ENCODE data around the gene ADORA1. TPM values are rescaled to one million over a fixed set of nuclear protein-coding genes. Genes with fewer than 3 reads are reported as not detected.

ADORA1 gene
- total RNA-seq, 2 donors from 2014 or later: not detected

DNA sequence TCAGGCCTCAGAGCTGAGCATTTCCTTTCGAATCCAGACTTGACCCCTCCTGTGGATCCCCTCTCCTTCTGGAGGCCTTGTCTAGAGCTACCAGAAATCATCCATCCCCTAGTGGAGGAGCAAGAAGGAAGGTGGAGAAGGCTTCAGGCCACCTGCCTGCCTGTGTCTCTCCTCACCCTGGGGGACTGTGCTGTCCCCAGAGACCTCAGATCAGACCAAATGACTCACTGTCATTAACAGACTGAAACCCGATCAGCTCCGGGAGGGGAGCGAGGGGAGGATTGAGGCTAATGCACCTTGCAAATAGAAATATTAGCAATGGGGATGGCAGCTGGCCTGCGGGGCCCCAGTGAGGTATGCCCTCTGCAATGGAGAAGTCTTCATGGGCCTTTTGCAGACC, 46.0 kb downstream of the ADORA1 start:
- H3K27ac ChIP-seq: no peak overlapping the region
- DNase-seq (ENCODE audit: low spot score) (no peak), ATAC-seq (ENCODE audit: insufficient number of reproducible peaks, low FRiP score, low read depth) (no peak)
- TF ChIP-seq, protein P1, sequence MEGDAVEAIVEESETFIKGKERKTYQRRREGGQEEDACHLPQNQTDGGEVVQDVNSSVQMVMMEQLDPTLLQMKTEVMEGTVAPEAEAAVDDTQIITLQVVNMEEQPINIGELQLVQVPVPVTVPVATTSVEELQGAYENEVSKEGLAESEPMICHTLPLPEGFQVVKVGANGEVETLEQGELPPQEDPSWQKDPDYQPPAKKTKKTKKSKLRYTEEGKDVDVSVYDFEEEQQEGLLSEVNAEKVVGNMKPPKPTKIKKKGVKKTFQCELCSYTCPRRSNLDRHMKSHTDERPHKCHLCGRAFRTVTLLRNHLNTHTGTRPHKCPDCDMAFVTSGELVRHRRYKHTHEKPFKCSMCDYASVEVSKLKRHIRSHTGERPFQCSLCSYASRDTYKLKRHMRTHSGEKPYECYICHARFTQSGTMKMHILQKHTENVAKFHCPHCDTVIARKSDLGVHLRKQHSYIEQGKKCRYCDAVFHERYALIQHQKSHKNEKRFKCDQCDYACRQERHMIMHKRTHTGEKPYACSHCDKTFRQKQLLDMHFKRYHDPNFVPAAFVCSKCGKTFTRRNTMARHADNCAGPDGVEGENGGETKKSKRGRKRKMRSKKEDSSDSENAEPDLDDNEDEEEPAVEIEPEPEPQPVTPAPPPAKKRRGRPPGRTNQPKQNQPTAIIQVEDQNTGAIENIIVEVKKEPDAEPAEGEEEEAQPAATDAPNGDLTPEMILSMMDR (IDR thresholded peaks at IDR 0.05): no peak
- no peaks in the 10 kb centered on the region for H3K36me3 ChIP-seq
- H3K4me1 ChIP-seq (ENCODE audit: control insufficient read depth in 1 of 2, low read depth in 2 of 2): no peaks in the 10 kb centered on the region
- no peaks in the 10 kb centered on the region for H3K9me3 ChIP-seq
- no peak overlapping the region for H3K4me3 ChIP-seq
- H3K27me3 ChIP-seq (replicated peaks; ENCODE audit: insufficient read depth): no peaks in the 10 kb centered on the region

DNA sequence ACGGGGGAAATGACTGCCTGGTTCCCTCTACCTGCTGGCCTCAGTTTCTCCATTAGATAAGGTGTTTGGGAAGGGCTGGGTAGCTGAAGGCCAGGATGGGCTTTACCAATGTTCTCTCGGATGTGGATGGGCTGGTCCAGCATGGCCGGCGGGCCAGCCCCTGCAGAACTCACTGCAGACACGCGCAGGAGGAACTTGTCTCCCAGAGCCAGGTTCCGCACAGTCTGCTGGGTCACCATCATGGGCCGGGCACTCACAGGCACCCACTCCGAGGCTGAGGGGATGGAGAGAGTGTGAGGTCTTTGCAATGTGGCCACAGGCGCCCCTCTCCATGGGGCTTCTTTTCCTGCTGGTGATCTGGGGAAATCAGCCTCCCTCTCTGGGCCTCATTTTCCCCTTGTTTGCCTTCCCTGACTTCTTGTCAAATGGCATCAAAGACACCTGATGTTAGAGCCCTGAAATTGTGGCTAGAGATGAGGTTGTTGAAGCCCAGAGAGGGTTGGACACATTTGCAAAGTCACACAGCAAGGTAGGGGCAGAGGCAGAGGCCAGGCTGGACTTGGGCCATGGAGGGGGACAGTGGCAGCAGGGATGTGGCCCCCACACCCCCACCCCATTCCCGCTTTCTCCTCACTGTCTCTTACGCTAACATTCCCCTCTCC, 46.9 kb downstream of the ADORA1 start:
- Histone ChIP-seq H3K4me3 (no peak overlapping the region), H3K4me1 (ENCODE audit: control insufficient read depth in 1 of 2, low read depth in 2 of 2) (no peaks in the 10 kb centered on the region), H3K27me3 (replicated peaks; ENCODE audit: insufficient read depth) (no peaks in the 10 kb centered on the region), H3K27ac (no peak overlapping the region), H3K36me3 (no peaks in the 10 kb centered on the region), H3K9me3 (no peaks in the 10 kb centered on the region)
- TF ChIP-seq, protein P1 (IDR thresholded peaks at IDR 0.05): no peak
- ATAC-seq (ENCODE audit: insufficient number of reproducible peaks, low FRiP score, low read depth): no peak
- DNase-seq (ENCODE audit: low spot score): no peak

DNA sequence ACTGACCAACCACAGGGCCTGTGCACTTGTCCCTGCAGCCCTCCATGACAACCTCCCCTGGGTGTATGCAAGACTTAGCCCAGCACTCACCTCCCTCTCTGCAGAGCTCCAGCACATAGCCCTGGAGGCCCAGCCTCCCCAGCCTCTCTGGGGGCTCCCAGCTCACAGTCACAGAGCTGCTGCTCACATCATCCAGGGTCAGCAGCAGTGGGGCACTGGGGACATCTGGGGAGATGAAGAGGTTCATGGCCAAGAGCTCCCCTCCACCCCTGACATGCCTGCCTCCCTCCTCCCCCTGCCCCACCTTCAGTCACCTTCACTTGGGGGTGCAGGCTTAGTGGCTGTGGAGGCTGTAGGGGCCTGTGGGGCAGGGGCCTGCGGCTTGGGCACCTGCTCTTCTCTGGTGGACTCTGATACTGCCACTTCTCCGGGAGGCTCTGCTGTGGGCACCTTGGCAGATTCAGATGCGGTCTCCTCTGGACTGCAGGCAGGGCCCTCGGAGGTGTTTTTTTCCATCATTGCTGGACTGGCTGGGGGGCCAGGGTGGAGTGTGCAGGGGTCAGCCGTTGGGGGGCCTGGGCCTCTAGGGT, 47.8 kb downstream of the ADORA1 start, which contains the start of gene MYBPH:
Gene MYBPH, minus strand, starts transcription at position 590 of the 590 bp plus-strand sequence. Its CDS starts 71 bp downstream, at position 519.
- Histone ChIP-seq H3K27me3 (replicated peaks; ENCODE audit: insufficient read depth) (no peaks in the 10 kb centered on the region), H3K36me3 (no peaks in the 10 kb centered on the region), H3K4me3 (no peak within 1 kb of the TSS), H3K27ac (no peak within 1 kb of the TSS), H3K9me3 (no peaks in the 10 kb centered on the region), H3K4me1 (ENCODE audit: control insufficient read depth in 1 of 2, low read depth in 2 of 2) (no peaks in the 10 kb centered on the region)
- ATAC-seq (ENCODE audit: insufficient number of reproducible peaks, low FRiP score, low read depth) (no peak), DNase-seq (ENCODE audit: low spot score) (no peak)
- TF ChIP-seq, protein P1 (IDR thresholded peaks at IDR 0.05): no peak

DNA sequence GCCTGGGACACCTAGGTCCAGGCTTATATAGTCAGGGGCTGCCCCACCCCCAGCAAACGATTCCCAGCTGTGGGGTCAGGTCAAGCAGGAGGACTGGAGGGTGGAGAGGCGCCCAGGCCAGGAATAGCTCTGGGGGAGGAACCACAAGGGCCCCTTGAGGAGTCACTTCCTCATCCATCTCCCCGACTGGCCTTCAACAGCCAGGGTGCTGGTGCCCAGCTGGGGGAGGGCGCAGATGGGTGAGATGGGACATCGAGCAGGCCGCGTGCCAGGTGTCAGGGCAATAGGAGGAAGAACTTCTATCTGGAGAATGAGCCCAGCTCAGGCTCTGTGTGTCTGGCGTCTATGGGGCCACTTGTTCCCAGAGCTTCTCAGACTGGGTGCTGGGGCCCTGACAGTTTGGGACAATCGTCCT, 48.3 kb downstream of the ADORA1 start:
- no peaks in the 10 kb centered on the region for H3K4me1 ChIP-seq (ENCODE audit: control insufficient read depth in 1 of 2, low read depth in 2 of 2)
- H3K27me3 ChIP-seq (replicated peaks; ENCODE audit: insufficient read depth): no peaks in the 10 kb centered on the region
- TF ChIP-seq, protein P1 (IDR thresholded peaks at IDR 0.05): no peak
- no peak for DNase-seq (ENCODE audit: low spot score)
- H3K4me3 ChIP-seq: no peak overlapping the region
- H3K27ac ChIP-seq: no peak overlapping the region
- no peak for ATAC-seq (ENCODE audit: insufficient number of reproducible peaks, low FRiP score, low read depth)
- no peaks in the 10 kb centered on the region for H3K36me3 ChIP-seq
- H3K9me3 ChIP-seq: no peaks in the 10 kb centered on the region

DNA sequence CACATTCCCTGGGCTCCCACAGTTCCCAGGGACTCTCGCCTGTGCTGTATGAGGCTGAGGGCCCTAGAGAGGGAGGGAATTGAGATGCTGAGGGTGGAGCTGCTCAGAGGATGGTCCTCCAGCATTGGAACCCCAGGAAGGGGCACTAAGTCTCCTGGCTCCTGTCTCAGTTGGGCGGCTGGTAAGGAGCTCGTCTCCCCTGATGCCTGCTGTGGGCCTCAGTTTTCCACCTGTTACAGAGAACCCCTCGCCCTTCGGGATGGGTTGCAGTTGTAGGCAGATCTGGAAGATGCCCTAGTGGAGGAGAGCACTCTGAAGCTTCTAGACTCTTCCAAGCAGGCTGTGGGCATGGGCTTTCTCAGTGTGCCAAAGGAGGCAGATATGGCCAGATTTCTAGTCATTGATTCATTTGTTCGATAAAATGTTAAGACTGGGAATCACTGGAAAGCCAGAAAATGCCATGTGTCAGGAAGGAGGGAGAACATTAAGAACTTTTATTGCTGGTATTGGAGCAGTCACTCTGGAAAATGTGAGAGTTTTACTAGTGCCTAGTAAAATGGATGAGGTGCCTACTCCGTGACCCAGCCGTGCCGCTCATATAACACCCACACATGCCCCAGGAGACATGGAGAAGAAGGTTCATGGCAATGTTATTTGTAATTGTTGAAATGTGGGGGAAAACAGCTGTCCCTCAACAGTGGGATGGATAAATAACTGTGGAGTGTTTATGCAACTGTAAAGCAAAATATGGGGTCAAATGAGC, 48.9 kb downstream of the ADORA1 start:
- TF ChIP-seq, protein P1 (IDR thresholded peaks at IDR 0.05): no peak
- no peak overlapping the region for H3K27ac ChIP-seq
- no peak overlapping the region for H3K4me3 ChIP-seq
- ATAC-seq (ENCODE audit: insufficient number of reproducible peaks, low FRiP score, low read depth) (no peak), DNase-seq (ENCODE audit: low spot score) (no peak)
- no peaks in the 10 kb centered on the region for H3K4me1 ChIP-seq (ENCODE audit: control insufficient read depth in 1 of 2, low read depth in 2 of 2)
- no peaks in the 10 kb centered on the region for H3K36me3 ChIP-seq
- H3K27me3 ChIP-seq (replicated peaks; ENCODE audit: insufficient read depth): no peaks in the 10 kb centered on the region
- H3K9me3 ChIP-seq: no peaks in the 10 kb centered on the region

Data from thoracic aorta (tissue), 2 donors.